GM12878 (cell line): ENCODE data around the gene CLASP1. TPM values are rescaled to one million over a fixed set of nuclear protein-coding genes. Genes with fewer than 3 reads are reported as not detected.

Source experiments
- ATAC-seq: fragments of 200-7000 bp; cut with Tn5 transposase; 3 replicates; pipeline ENCODE4 v1.9.1; 2020; ENCODE audit warnings: mild to moderate bottlenecking, moderate library complexity
- BruUV-seq: library from RNA; stranded (reverse); fragments of 400-500 nt; replicated peaks from 2 replicates; lab custom pipeline; 2021; lab: Mats Ljungman, UMichigan
- CTCF ChIA-PET: fragments of 300-600 bp; sonication (Branson Sonifier 250); formaldehyde crosslinking; extraction: SDS; loops from one replicate; lab custom pipeline; 2021; ENCODE audit warnings: inconsistent platforms; lab: Yijun Ruan, JAX
- POLR2A ChIA-PET: fragments of 350-600 bp; formaldehyde crosslinking; extraction: SDS; loops from one replicate; lab custom pipeline; 2021; ENCODE audit warnings: inconsistent platforms; lab: Charles Lee
- RAD21 ChIA-PET: fragments of 300-600 bp; sonication (Branson Sonifier 250); formaldehyde crosslinking; loops from one replicate; lab custom pipeline; 2023; ENCODE audit warnings: antibody characterized with exemption; ENCODE audit not compliant: unreplicated experiment; lab: Charles Lee
- SMC1A ChIA-PET: fragments of 300-600 bp; sonication (Branson Sonifier 250); formaldehyde crosslinking; loops from one replicate; lab custom pipeline; 2023; ENCODE audit not compliant: unreplicated experiment, uncharacterized antibody; lab: Charles Lee
- DNase-seq: peaks from one replicate; pipeline ENCODE4 v3.0.0-alpha.2; 2011; ENCODE audit warnings: low read depth, low spot score
- FAIRE-seq: peaks from 3 replicates; lab custom pipeline; 2011; peaks lifted over from hg19 to GRCh38; lab: Jason Lieb, UNC
- H2AFZ ChIP-seq: 2 replicates; pipeline ENCODE4 v1.6.0; 2011; ENCODE audit warnings: low read depth, low read length, control low read depth; ENCODE audit not compliant: control insufficient read depth
- H3K27ac ChIP-seq: 2 replicates; pipeline ENCODE4 v1.5.1; 2011; ENCODE audit warnings: control low read depth; ENCODE audit not compliant: control insufficient read depth, insufficient read depth
- H3K27me3 ChIP-seq, 2 experiments: replicated peaks in 1 of 2; 2 replicates each; pipeline versions ENCODE4 v1.6.0 to v1.6.1; 2011; ENCODE audit warnings: low read length in 1 of 2; ENCODE audit not compliant: control insufficient read depth in 2 of 2, insufficient read depth in 2 of 2
- H3K36me3 ChIP-seq, 2 experiments: 2 replicates each; pipeline ENCODE4 v1.5.1; 2011; ENCODE audit warnings: low read length in 1 of 2; ENCODE audit not compliant: control insufficient read depth in 2 of 2, insufficient read depth in 2 of 2
- H3K4me1 ChIP-seq: 2 replicates; pipeline ENCODE4 v1.6.1; 2011; ENCODE audit warnings: mild to moderate bottlenecking, low read length, moderate library complexity, mixed read lengths; ENCODE audit not compliant: control insufficient read depth, insufficient read depth
- H3K4me2 ChIP-seq: 2 replicates; pipeline ENCODE4 v1.6.0; 2011; ENCODE audit warnings: control low read depth; ENCODE audit not compliant: control insufficient read depth, insufficient read depth
- H3K4me3 ChIP-seq: fragments of 200-600 bp; sonication (generic); 2 replicates; pipeline ENCODE4 v1.5.1; 2016
- H3K79me2 ChIP-seq: 2 replicates; pipeline ENCODE4 v1.6.0; 2011; ENCODE audit warnings: low read length; ENCODE audit not compliant: control insufficient read depth, insufficient read depth
- H3K9ac ChIP-seq: 2 replicates; pipeline ENCODE4 v1.8.0; 2011; ENCODE audit warnings: low read length, control low read depth, mixed read lengths; ENCODE audit not compliant: control insufficient read depth, insufficient read depth
- H3K9me3 ChIP-seq: replicated peaks from 3 replicates; pipeline ENCODE4 v1.5.1; 2011; ENCODE audit warnings: mild to moderate bottlenecking, low read length; ENCODE audit not compliant: control insufficient read depth, insufficient read depth
- H4K20me1 ChIP-seq: 2 replicates; pipeline ENCODE4 v1.6.0; 2011; ENCODE audit not compliant: control insufficient read depth, insufficient read depth
- ATF7 ChIP-seq: fragments of 450-650 bp; IDR thresholded peaks from 2 replicates; pipeline ENCODE4 v1.6.1; 2016; ENCODE audit warnings: low read depth, mild to moderate bottlenecking
- BCL3 ChIP-seq: IDR thresholded peaks from 2 replicates; pipeline ENCODE4 v1.6.1; 2011; ENCODE audit warnings: borderline replicate concordance, low read depth, mild to moderate bottlenecking, moderate library complexity, low read length; ENCODE audit not compliant: insufficient read depth, poor library complexity, severe bottlenecking
- BHLHE40 ChIP-seq, 2 experiments: fragments of 450-650 bp in 1 of 2; IDR thresholded peaks; 2 replicates each; pipeline ENCODE4 v1.6.1; 2011 to 2017; ENCODE audit warnings: low read depth in 2 of 2, borderline replicate concordance in 1 of 2, improper control_type of control experiment in 1 of 2, low read length in 1 of 2, mild to moderate bottlenecking in 1 of 2
- CEBPB ChIP-seq, 2 experiments: fragments of 150-350 bp in 1 of 2; IDR thresholded peaks; 2 replicates each; pipeline ENCODE4 v1.6.1; 2012 to 2014; ENCODE audit warnings: low read depth in 2 of 2, low read length in 2 of 2, borderline replicate concordance in 1 of 2, inconsistent platforms in 1 of 2
- CHD2 ChIP-seq: IDR thresholded peaks from 2 replicates; pipeline ENCODE4 v1.6.1; 2011; ENCODE audit warnings: low read depth, low read length, improper control_type of control experiment, borderline replicate concordance
- EED ChIP-seq: sonication (generic); IDR thresholded peaks from 2 replicates; pipeline ENCODE4 v1.6.1; 2016; ENCODE audit warnings: antibody characterized with exemption, low read depth
- ELK1 ChIP-seq: IDR thresholded peaks from 2 replicates; pipeline ENCODE4 v1.6.1; 2012; ENCODE audit warnings: low read depth, low read length, improper control_type of control experiment
- GATAD2B ChIP-seq: fragments of 450-650 bp; conservative IDR thresholded peaks from 2 replicates; pipeline ENCODE4 v1.6.1; 2017; ENCODE audit warnings: low read depth, mild to moderate bottlenecking, moderate library complexity
- MAX ChIP-seq: IDR thresholded peaks from 2 replicates; pipeline ENCODE4 v1.6.1; 2012; ENCODE audit warnings: low read depth, low read length, improper control_type of control experiment
- MEF2A ChIP-seq: IDR thresholded peaks from 2 replicates; pipeline ENCODE4 v1.6.1; 2011; ENCODE audit warnings: low read depth, mild to moderate bottlenecking, low read length, moderate library complexity; ENCODE audit not compliant: insufficient read depth
- MEF2B ChIP-seq: fragments of 450-650 bp; IDR thresholded peaks from 2 replicates; pipeline ENCODE4 v1.6.1; 2018; ENCODE audit warnings: mild to moderate bottlenecking, moderate library complexity; ENCODE audit not compliant: partially characterized antibody, poor library complexity, severe bottlenecking
- MXI1 ChIP-seq: fragments of 150-350 bp; IDR thresholded peaks from 2 replicates; pipeline ENCODE4 v1.6.1; 2011; ENCODE audit warnings: low read depth, mild to moderate bottlenecking, inconsistent platforms, low read length, improper control_type of control experiment
- NFIC ChIP-seq: IDR thresholded peaks from 2 replicates; pipeline ENCODE4 v1.6.1; 2012; ENCODE audit warnings: low read depth, mild to moderate bottlenecking, inconsistent platforms, low read length, moderate library complexity
- NKRF ChIP-seq: fragments of 450-650 bp; conservative IDR thresholded peaks from 2 replicates; pipeline ENCODE4 v1.6.1; 2017; ENCODE audit warnings: mild to moderate bottlenecking, moderate library complexity
- PML ChIP-seq: IDR thresholded peaks from 2 replicates; pipeline ENCODE4 v1.6.1; 2012; ENCODE audit warnings: low read length, inconsistent platforms
- POLR2A ChIP-seq: IDR thresholded peaks from 2 replicates; pipeline ENCODE4 v1.6.1; 2011; ENCODE audit warnings: low read depth, mild to moderate bottlenecking, low read length
- POLR2AphosphoS2 ChIP-seq: IDR thresholded peaks from 2 replicates; pipeline ENCODE4 v1.6.1; 2011; ENCODE audit warnings: low read depth, mild to moderate bottlenecking, low read length, improper control_type of control experiment, moderate library complexity
- RUNX3 ChIP-seq: IDR thresholded peaks from 2 replicates; pipeline ENCODE4 v1.6.1; 2012; ENCODE audit warnings: low read length, inconsistent platforms
- SIN3A ChIP-seq: IDR thresholded peaks from 2 replicates; pipeline ENCODE4 v1.6.1; 2012; ENCODE audit warnings: low read depth, low read length, improper control_type of control experiment
- WGBS: methylation state at CpG from one replicate; pipeline ENCODE4 v1.1.6; 2016; ENCODE audit warnings: low lambda C conversion rate; ENCODE audit not compliant: insufficient replicate concordance, insufficient coverage; ENCODE audit errors: missing lambda C conversion rate; 5-methylcytosine and 5-hydroxymethylcytosine counted together
- in situ Hi-C: fragments of 300-500 bp; cut with MboI; formaldehyde crosslinking; loops from 9 replicates; pipeline ENCODE4 v1.14.3; 2018; ENCODE audit warnings: mixed read lengths
- intact Hi-C: fragments of 100-400 bp; cut with micrococcal nuclease; formaldehyde crosslinking; loops from one replicate; pipeline ENCODE4 v1.14.2; 2022; ENCODE audit not compliant: unreplicated experiment
- polyA plus RNA-seq, 11 experiments: library from polyadenylated mRNA; depleted of rRNA in 4 of 11; unstranded in 6 of 11; stranded (reverse) in 5 of 11; fragments of >200 nt; fragmentation: Nextera tagmentation in 4 of 11; fragmentation: Illumina TruSeq in 1 of 11; extraction: Ambion mirVana in 4 of 11; extraction: Trizol in 1 of 11; gene quantifications; 1 replicate in 1 of 11; 2 replicates in 10 of 11; pipeline versions ENCODE4 v1.2.1 to v1.2.3, GENCODE V29; 2011 to 2016; ENCODE audit warnings: inconsistent platforms in 2 of 11, missing spikeins in 2 of 11, low read depth in 1 of 11
- total RNA-seq, 4 experiments: library from RNA; depleted of rRNA in 3 of 4; stranded (reverse); fragments of >200 nt in 3 of 4; fragmentation: Illumina TruSeq in 1 of 4; extraction: Trizol in 1 of 4; gene quantifications; 2 replicates each; pipeline versions ENCODE4 v1.2.1 to v1.2.3, GENCODE V29; 2013 to 2021

The CLASP1 gene
- total and polyA plus RNA-seq, 10 of the 15 experiments (the other 5 are each of a cell fraction or from before 2014, with no cell fraction given), result 1.4 to 62.4 (median 32.9) TPM

- peak; percentile 17 for ATAC-seq
- TF ChIP-seq MXI1, result no peak
- TF ChIP-seq EED, result peak; percentile 31
- TF ChIP-seq POLR2A, result peak; percentile 45; the same call in 1 of the 2 replicates
- TF ChIP-seq GATAD2B, result no peak
- TF ChIP-seq PML, result no peak
- TF ChIP-seq NKRF, result no peak
- peak; percentile 18; the same call in 1 of the 2 replicates for TF ChIP-seq RUNX3
- TF ChIP-seq ELK1, result 0 out of 2 replicates have a peak, but pooled peaks have one; percentile 27
- no peak for TF ChIP-seq MEF2B
- TF ChIP-seq MEF2A, result no peak
- TF ChIP-seq POLR2AphosphoS2, result no peak
- no peak for TF ChIP-seq ATF7
- TF ChIP-seq BCL3, result no peak
- no peak for TF ChIP-seq MAX
- TF ChIP-seq CEBPB (IDR thresholded peaks at IDR 0.05; ENCODE audit: borderline replicate concordance in 1 of 2, low read depth in 2 of 2, low read length in 2 of 2), result no peak
- no peak for TF ChIP-seq BHLHE40 (IDR thresholded peaks at IDR 0.05; ENCODE audit: borderline replicate concordance in 1 of 2, low read depth in 2 of 2, low read length in 1 of 2)
- TF ChIP-seq SIN3A, result no peak
- TF ChIP-seq NFIC, result 0 out of 2 replicates have a peak, but pooled peaks have one; percentile 2
- no peak for TF ChIP-seq CHD2
Measured at GRCh38 chr2:121650315-121650930, 1.2 kb upstream of the CLASP1 start.

More at GRCh38 chr2:121650315-121650930, 1.2 kb upstream of the CLASP1 start:
- Histone ChIP-seq H3K27me3 (no peaks in the 10 kb centered on the region), H3K9ac (peak overlapping the region; percentile 92), H3K4me2 (peak overlapping the region; percentile 83), H3K4me3 (peak overlapping the region; percentile 98), H2AFZ (peak overlapping the region; percentile 84), H3K9me3 (no peaks in the 10 kb centered on the region), H3K27ac (peak overlapping the region; percentile 95), H3K79me2 (peaks cover 68% of the 10 kb centered on the region), H3K36me3 (no peaks in the 10 kb centered on the region), H3K4me1 (no peaks in the 10 kb centered on the region), H4K20me1 (no peaks in the 10 kb centered on the region)
- FAIRE-seq (no peak), DNase-seq (no peak)
- WGBS, result 2% methylated on average over 23 of the region's 23 CpGs
- in situ Hi-C loops (loop anchor here (5.0 kb wide), 2 partner anchors 37 to 118 kb away; partner anchors contain the start of gene RNU4ATAC), intact Hi-C loops (no loop called here)
- SMC1A ChIA-PET, result interaction anchor here (0.6 to 2.0 kb wide), 10 partner anchors 9 to 119 kb away, joined by 3 to 9 read pairs (median 4); partner anchors contain the start of gene RNU4ATAC
- CTCF ChIA-PET, result interaction anchor here (1.0 to 3.9 kb wide), 5 partner anchors 28 to 120 kb away, joined by 3 to 18 read pairs (median 4); partner anchors contain the start of gene RNU4ATAC
- BruUV-seq, result no TSS peak
- RAD21 ChIA-PET, result interaction anchor here (0.9 to 2.7 kb wide), 13 partner anchors 33 to 165 kb away, joined by 3 to 30 read pairs (median 3); partner anchors contain the start of gene RNU4ATAC
- POLR2A ChIA-PET, result interaction anchor here (0.9 to 2.0 kb wide), 6 partner anchors 50 to 122 kb away, joined by 3 to 11 read pairs (median 4); no protein-coding TSS in a partner anchor
